Measurements from ENCODE around the gene ALDH9A1. TPM values are rescaled to one million over a fixed set of nuclear protein-coding genes. Genes with fewer than 3 reads are reported as not detected.

The ALDH9A1 gene
- total and polyA plus RNA-seq, 4 donors: 32.8 to 76.3 (median 51.1) TPM

DNA sequence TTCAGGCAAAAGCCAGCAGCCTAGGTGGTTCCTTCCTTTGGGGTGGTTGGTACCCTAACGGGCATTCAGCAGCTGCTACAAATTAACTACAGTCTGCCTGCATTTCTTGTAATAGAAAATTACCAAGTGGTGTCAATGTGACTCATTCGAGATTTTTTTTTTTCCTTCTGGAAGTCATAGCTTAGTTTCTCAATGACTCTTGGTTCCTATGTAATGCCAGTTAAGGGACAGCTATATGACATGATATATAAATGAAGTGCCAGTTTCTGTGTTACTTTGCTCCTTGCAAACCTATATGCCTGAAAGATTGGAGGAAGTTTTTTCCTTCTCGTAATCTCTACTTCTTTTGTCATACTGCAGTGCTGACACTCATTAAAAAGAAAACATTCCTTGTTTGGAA is 64.7 kb downstream of the ALDH9A1 start:
- peak in 2 of 3 donors; percentile 14 to 20 for DNase-seq
- TF ChIP-seq, protein P1, sequence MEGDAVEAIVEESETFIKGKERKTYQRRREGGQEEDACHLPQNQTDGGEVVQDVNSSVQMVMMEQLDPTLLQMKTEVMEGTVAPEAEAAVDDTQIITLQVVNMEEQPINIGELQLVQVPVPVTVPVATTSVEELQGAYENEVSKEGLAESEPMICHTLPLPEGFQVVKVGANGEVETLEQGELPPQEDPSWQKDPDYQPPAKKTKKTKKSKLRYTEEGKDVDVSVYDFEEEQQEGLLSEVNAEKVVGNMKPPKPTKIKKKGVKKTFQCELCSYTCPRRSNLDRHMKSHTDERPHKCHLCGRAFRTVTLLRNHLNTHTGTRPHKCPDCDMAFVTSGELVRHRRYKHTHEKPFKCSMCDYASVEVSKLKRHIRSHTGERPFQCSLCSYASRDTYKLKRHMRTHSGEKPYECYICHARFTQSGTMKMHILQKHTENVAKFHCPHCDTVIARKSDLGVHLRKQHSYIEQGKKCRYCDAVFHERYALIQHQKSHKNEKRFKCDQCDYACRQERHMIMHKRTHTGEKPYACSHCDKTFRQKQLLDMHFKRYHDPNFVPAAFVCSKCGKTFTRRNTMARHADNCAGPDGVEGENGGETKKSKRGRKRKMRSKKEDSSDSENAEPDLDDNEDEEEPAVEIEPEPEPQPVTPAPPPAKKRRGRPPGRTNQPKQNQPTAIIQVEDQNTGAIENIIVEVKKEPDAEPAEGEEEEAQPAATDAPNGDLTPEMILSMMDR (IDR thresholded peaks at IDR 0.05; ENCODE audit: control extremely low read depth, extremely low read depth): no peak
- H3K4me3 ChIP-seq: no peak overlapping the region
- H3K27ac ChIP-seq (ENCODE audit: low read depth in 1 of 2, low read length in 1 of 2): peak overlapping the region in 1 of 2 donors; percentile 46
- H3K27me3 ChIP-seq (ENCODE audit: control insufficient read depth in 3 of 3, insufficient read depth in 3 of 3, low read length in 2 of 3): no peaks in the 10 kb centered on the region
- WGBS, 2 donors: 41 to 56% methylated on average over 3 of the region's 3 CpGs
- no peaks in the 10 kb centered on the region for H3K36me3 ChIP-seq (ENCODE audit: control insufficient read depth in 4 of 4, insufficient read depth in 4 of 4, low read length in 4 of 4)
- H3K9ac ChIP-seq (ENCODE audit: insufficient read depth in 1 of 2, low read length in 2 of 2): no peak overlapping the region
- no peaks in the 10 kb centered on the region for H3K9me3 ChIP-seq (ENCODE audit: control insufficient read depth in 4 of 4, insufficient read depth in 3 of 4, low read length in 3 of 4)
- peaks cover 4 to 38% (median 22%) of the 10 kb centered on the region in 5 donors for H3K4me1 ChIP-seq (ENCODE audit: control insufficient read depth in 5 of 5, insufficient read depth in 5 of 5, low read length in 5 of 5)
- no peak for ATAC-seq (ENCODE audit: insufficient read depth, low FRiP score)

DNA sequence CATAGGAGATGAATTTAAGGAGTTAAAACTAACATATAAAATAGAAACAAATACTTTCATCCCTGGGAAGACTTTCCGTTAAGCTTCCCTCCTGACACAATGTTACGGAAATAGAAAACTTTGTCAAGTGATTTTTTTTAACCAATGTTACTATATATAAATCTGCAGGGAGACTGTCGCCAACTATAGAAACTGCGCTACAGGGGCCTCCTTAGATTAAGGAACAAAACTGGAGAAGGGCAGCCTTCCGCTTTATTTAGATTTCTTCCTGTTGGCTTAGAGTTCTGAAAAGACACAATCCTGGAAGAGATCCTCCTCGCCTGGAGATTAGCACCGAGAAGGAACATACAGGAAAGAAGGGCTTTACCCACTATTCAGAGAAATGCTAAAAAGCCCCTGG is 65.9 kb downstream of the ALDH9A1 start:
- H3K27me3 ChIP-seq (ENCODE audit: control insufficient read depth in 3 of 3, insufficient read depth in 3 of 3, low read length in 2 of 3): no peaks in the 10 kb centered on the region
- H3K36me3 ChIP-seq (ENCODE audit: control insufficient read depth in 4 of 4, insufficient read depth in 4 of 4, low read length in 4 of 4): no peaks in the 10 kb centered on the region
- peak in 2 of 3 donors; percentile 52 to 63 for DNase-seq
- peaks cover 1 to 31% (median 21%) of the 10 kb centered on the region in 5 donors for H3K4me1 ChIP-seq (ENCODE audit: control insufficient read depth in 5 of 5, insufficient read depth in 5 of 5, low read length in 5 of 5)
- no peaks in the 10 kb centered on the region for H3K9me3 ChIP-seq (ENCODE audit: control insufficient read depth in 4 of 4, insufficient read depth in 3 of 4, low read length in 3 of 4)
- 14 to 19% methylated on average over 7 of the region's 7 CpGs for WGBS, 2 donors
- peak overlapping the region; percentile 23 to 95 for H3K27ac ChIP-seq (ENCODE audit: low read depth in 1 of 2, low read length in 1 of 2)
- no peak overlapping the region for H3K4me3 ChIP-seq
- ATAC-seq (ENCODE audit: insufficient read depth, low FRiP score): no peak
- peak overlapping the region; percentile 19 to 70 for H3K9ac ChIP-seq (ENCODE audit: insufficient read depth in 1 of 2, low read length in 2 of 2)
- TF ChIP-seq, protein P1 (IDR thresholded peaks at IDR 0.05; ENCODE audit: control extremely low read depth, extremely low read depth): no peak

GRCh38 chr1:165632152-165632469 is 66.3 kb downstream of the ALDH9A1 start:
- H3K4me1 ChIP-seq (ENCODE audit: control insufficient read depth in 5 of 5, insufficient read depth in 5 of 5, low read length in 5 of 5): peaks cover 1 to 28% (median 17%) of the 10 kb centered on the region in 5 donors
- peak overlapping the region; percentile 87 for H3K4me3 ChIP-seq
- TF ChIP-seq, protein P1 (IDR thresholded peaks at IDR 0.05; ENCODE audit: control extremely low read depth, extremely low read depth): no peak
- H3K27me3 ChIP-seq (ENCODE audit: control insufficient read depth in 3 of 3, insufficient read depth in 3 of 3, low read length in 2 of 3): no peaks in the 10 kb centered on the region
- H3K27ac ChIP-seq (ENCODE audit: low read depth in 1 of 2, low read length in 1 of 2): peak overlapping the region; percentile 95
- peak overlapping the region; percentile 82 to 88 for H3K9ac ChIP-seq (ENCODE audit: insufficient read depth in 1 of 2, low read length in 2 of 2)
- no peaks in the 10 kb centered on the region for H3K36me3 ChIP-seq (ENCODE audit: control insufficient read depth in 4 of 4, insufficient read depth in 4 of 4, low read length in 4 of 4)
- WGBS, 2 donors: 11 to 34% methylated on average over 5 of the region's 5 CpGs
- no peaks in the 10 kb centered on the region for H3K9me3 ChIP-seq (ENCODE audit: control insufficient read depth in 4 of 4, insufficient read depth in 3 of 4, low read length in 3 of 4)
- ATAC-seq (ENCODE audit: insufficient read depth, low FRiP score) (peak; percentile 1), DNase-seq (no peak)

Data from lung (tissue), 12 donors.